Parietal lobe (tissue), 1 donor: Measurements from ENCODE around the gene ING2. TPM values are rescaled to one million over a fixed set of nuclear protein-coding genes. Genes with fewer than 3 reads are reported as not detected.

Source experiments
- total RNA-seq: library from RNA; depleted of rRNA; stranded (reverse); fragments of >200 nt; gene quantifications from one replicate; pipeline ENCODE4 v1.2.3, GENCODE V29; 2014

Gene ING2
- 19.1 TPM for total RNA-seq

DNA sequence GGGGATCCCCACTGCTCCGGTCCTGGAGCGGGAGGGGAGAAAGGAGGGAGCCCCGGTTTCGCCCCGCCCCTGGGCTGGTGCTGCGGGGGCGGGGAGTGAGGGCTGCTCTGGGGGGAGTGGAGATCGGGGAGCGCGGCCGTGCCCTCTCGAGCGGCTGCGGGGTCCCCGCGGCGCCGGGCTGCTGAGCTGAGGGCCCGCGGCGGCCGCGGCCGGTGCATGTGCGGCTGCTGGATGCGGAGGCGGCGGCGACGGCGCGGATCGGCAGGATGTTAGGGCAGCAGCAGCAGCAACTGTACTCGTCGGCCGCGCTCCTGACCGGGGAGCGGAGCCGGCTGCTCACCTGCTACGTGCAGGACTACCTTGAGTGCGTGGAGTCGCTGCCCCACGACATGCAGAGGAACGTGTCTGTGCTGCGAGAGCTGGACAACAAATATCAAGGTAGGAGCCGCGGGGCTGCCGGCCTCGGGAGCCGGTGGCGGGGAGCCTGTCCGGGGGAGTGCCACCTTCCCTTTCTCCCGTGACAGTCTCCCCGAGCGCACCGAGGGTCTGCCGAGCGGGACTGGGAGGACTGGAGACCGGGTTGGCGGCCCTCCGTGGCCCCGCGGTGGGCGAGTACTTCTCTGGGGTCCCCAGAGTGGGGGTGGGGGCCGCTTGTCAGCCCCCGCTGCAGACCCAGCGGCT lies at the start of gene ING2:
Gene ING2 (plus strand): TSS at position 129 of the 681 bp plus-strand sequence. CDS start 138 bp downstream, at position 267.

Other genes starting within 250 kb of the ING2 start
- gene CLDN22, start 184.8 kb upstream of the ING2 start, total RNA-seq = not detected
- gene CLDN24, start 182.6 kb upstream of the ING2 start, total RNA-seq = not detected
- gene CDKN2AIP, start 60.4 kb upstream of the ING2 start, total RNA-seq = 22.8 TPM
- 16.6 TPM for gene RWDD4, start 154.1 kb downstream of the ING2 start, total RNA-seq
- 126 TPM for gene TRAPPC11, start 154.2 kb downstream of the ING2 start, total RNA-seq